ENCODE results near the gene PKD1. TPM values are rescaled to one million over a fixed set of nuclear protein-coding genes. Genes with fewer than 3 reads are reported as not detected.

The PKD1 gene
- total RNA-seq, 1 experiment from 2014 or later, result 58.9 TPM

DNA sequence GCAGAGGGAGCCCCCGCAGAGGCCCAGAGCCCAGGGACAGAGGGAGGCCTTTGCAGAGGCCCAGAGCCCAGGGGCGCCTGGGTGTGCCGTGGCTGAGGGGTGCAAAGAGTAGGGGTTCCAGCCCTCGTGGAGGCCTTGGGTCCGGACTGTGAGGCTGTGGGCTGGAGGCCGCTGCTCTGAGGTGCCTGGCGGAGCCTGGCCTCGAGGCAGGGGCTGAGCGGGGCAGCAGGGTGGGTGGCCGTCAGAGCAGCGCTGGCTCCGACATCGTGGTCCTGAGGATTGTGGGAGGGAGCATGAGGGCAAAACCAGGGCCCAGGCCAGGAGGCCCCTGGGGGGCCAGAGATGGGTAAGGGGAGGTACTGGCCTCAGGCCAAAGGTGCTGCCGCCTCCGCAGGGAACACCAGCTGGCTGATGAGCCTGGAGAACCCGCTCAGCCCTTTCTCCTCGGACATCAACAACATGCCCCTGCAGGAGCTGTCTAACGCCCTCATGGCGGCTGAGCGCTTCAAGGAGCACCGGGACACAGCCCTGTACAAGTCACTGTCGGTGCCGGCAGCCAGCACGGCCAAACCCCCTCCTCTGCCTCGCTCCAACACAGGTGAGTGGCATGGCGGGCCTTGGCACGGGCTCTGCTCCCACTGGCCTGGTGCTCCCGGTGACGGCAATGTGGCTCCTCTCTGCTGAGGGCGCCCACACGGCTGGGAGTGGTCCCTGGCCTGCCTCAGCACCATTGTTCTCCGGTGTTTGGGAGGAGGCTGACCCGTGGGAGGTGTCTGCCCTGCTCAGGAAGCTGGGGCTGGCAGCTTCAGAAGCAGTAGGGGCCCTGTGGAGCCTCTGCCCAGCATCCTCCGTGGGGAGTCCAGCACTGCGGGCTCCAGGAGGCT lies 54.3 kb downstream of the PKD1 start:
- no peak for ATAC-seq
- no peak overlapping the region for H2AFZ ChIP-seq (ENCODE audit: low read length)

DNA sequence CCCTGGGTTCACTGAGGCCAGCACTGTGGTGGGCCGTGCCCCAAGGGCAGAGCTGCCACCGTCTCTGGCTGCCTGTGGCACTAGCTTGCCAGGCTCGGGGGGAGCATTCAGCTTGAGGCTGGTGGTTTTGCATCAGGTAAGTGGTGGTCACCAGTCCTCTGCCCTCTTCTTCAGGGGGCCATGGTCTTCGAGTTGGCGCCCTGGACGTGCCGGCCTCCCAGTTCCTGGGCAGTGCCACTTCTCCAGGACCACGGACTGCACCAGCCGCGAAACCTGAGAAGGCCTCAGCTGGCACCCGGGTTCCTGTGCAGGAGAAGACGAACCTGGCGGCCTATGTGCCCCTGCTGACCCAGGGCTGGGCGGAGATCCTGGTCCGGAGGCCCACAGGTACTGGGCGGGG lies 55.7 kb downstream of the PKD1 start:
- Histone ChIP-seq H3K4me3 (ENCODE audit: low read length) (no peak overlapping the region), H3K36me3 (ENCODE audit: low read depth, low read length) (no peaks in the 10 kb centered on the region), H3K79me2 (ENCODE audit: low read length) (no peaks in the 10 kb centered on the region), H3K9me2 (replicated peaks; ENCODE audit: low read length) (no peaks in the 10 kb centered on the region), H3K4me1 (ENCODE audit: insufficient read depth, low read length) (no peaks in the 10 kb centered on the region), H4K20me1 (ENCODE audit: low read length) (no peaks in the 10 kb centered on the region), H3K9ac (ENCODE audit: low read length) (no peak overlapping the region), H3K27me3 (ENCODE audit: low read length) (no peaks in the 10 kb centered on the region), H3K27ac (ENCODE audit: low read length) (no peak overlapping the region), H3K9me3 (ENCODE audit: low read length) (no peaks in the 10 kb centered on the region), H3K4me2 (ENCODE audit: low read length) (no peak overlapping the region), H2AFZ (ENCODE audit: low read length) (no peak overlapping the region), H3F3A (ENCODE audit: low read length, unreplicated experiment) (no peaks in the 10 kb centered on the region)
- no TSS peak for BruUV-seq (replicated peaks)
- no peak for DNase-seq
- CTCF ChIA-PET, result no interaction called here
- ATAC-seq, result no peak
- POLR2A ChIA-PET (ENCODE audit: unreplicated experiment), result no interaction called here
- intact Hi-C loops (cut with micrococcal nuclease), result no loop called here
- TF ChIP-seq, protein P1, sequence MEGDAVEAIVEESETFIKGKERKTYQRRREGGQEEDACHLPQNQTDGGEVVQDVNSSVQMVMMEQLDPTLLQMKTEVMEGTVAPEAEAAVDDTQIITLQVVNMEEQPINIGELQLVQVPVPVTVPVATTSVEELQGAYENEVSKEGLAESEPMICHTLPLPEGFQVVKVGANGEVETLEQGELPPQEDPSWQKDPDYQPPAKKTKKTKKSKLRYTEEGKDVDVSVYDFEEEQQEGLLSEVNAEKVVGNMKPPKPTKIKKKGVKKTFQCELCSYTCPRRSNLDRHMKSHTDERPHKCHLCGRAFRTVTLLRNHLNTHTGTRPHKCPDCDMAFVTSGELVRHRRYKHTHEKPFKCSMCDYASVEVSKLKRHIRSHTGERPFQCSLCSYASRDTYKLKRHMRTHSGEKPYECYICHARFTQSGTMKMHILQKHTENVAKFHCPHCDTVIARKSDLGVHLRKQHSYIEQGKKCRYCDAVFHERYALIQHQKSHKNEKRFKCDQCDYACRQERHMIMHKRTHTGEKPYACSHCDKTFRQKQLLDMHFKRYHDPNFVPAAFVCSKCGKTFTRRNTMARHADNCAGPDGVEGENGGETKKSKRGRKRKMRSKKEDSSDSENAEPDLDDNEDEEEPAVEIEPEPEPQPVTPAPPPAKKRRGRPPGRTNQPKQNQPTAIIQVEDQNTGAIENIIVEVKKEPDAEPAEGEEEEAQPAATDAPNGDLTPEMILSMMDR (conservative IDR thresholded peaks at IDR 0.05; ENCODE audit: low read depth, low read length), result no peak
- TF ChIP-seq EZH2 (IDR thresholded peaks at IDR 0.05; ENCODE audit: low read length, unreplicated experiment), result no peak

More for the DNA sequence above, 54.3 kb downstream of the PKD1 start:
- no peak for TF ChIP-seq EZH2phosphoT487 (IDR thresholded peaks at IDR 0.05; ENCODE audit: borderline replicate concordance, low read length)
- TF ChIP-seq, protein P1 (conservative IDR thresholded peaks at IDR 0.05; ENCODE audit: low read depth, low read length), result no peak
- no peak for TF ChIP-seq EZH2 (IDR thresholded peaks at IDR 0.05; ENCODE audit: low read length, unreplicated experiment)
- Histone ChIP-seq H3K4me3 (ENCODE audit: low read length) (no peak overlapping the region), H3K9me3 (ENCODE audit: low read length) (no peaks in the 10 kb centered on the region), H3K9me2 (replicated peaks; ENCODE audit: low read length) (no peaks in the 10 kb centered on the region), H3F3A (ENCODE audit: low read length, unreplicated experiment) (no peaks in the 10 kb centered on the region), H3K27ac (ENCODE audit: low read length) (no peak overlapping the region), H4K20me1 (ENCODE audit: low read length) (no peaks in the 10 kb centered on the region), H3K27me3 (ENCODE audit: low read length) (no peaks in the 10 kb centered on the region), H3K4me1 (ENCODE audit: insufficient read depth, low read length) (no peaks in the 10 kb centered on the region), H3K36me3 (ENCODE audit: low read depth, low read length) (no peaks in the 10 kb centered on the region), H3K79me2 (ENCODE audit: low read length) (no peaks in the 10 kb centered on the region), H3K9ac (ENCODE audit: low read length) (no peak overlapping the region), H3K4me2 (ENCODE audit: low read length) (no peak overlapping the region)
- intact Hi-C loops (cut with micrococcal nuclease), result no loop called here
- no TSS peak for BruUV-seq (replicated peaks)
- CTCF ChIA-PET, result no interaction called here
- DNase-seq, result no peak
- POLR2A ChIA-PET (ENCODE audit: unreplicated experiment), result no interaction called here

DNA sequence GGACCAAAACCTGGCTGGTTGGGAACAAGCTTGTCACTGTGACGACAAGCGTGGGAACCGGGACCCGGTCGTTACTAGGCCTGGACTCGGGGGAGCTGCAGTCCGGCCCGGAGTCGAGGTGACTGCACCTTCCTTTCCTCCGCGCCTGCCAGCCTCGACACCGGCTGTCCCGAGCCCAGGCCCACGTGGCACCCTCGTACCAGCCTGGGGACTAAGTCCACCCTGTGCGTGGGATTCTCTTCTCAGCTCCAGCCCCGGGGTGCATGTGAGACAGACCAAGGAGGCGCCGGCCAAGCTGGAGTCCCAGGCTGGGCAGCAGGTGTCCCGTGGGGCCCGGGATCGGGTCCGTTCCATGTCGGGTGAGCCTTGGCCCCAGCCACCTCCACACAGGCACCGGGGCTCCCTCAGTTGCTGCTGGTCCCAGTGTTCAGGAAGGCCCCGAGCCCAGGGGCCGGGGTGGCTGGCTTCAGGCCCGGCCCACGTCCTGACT lies 56.3 kb downstream of the PKD1 start:
- POLR2A ChIA-PET (ENCODE audit: unreplicated experiment), result no interaction called here
- no peaks in the 10 kb centered on the region for H3K79me2 ChIP-seq (ENCODE audit: low read length)
- ATAC-seq (no peak), DNase-seq (no peak)
- H3K27ac ChIP-seq (ENCODE audit: low read length), result no peak overlapping the region
- no peaks in the 10 kb centered on the region for H3K27me3 ChIP-seq (ENCODE audit: low read length)
- BruUV-seq (replicated peaks), result no TSS peak
- intact Hi-C loops (cut with micrococcal nuclease), result no loop called here
- no peak overlapping the region for H2AFZ ChIP-seq (ENCODE audit: low read length)
- no peaks in the 10 kb centered on the region for H3K36me3 ChIP-seq (ENCODE audit: low read depth, low read length)
- H3K4me1 ChIP-seq (ENCODE audit: insufficient read depth, low read length), result no peaks in the 10 kb centered on the region
- H3K4me3 ChIP-seq (ENCODE audit: low read length), result no peak overlapping the region
- H3K9ac ChIP-seq (ENCODE audit: low read length), result no peak overlapping the region
- no peak overlapping the region for H3K4me2 ChIP-seq (ENCODE audit: low read length)
- CTCF ChIA-PET, result no interaction called here
- no peaks in the 10 kb centered on the region for H3F3A ChIP-seq (ENCODE audit: low read length, unreplicated experiment)
- H3K9me2 ChIP-seq (replicated peaks; ENCODE audit: low read length), result no peaks in the 10 kb centered on the region
- no peak for TF ChIP-seq EZH2phosphoT487 (IDR thresholded peaks at IDR 0.05; ENCODE audit: borderline replicate concordance, low read length)
- TF ChIP-seq, protein P1 (conservative IDR thresholded peaks at IDR 0.05; ENCODE audit: low read depth, low read length), result no peak
- no peak for TF ChIP-seq EZH2 (IDR thresholded peaks at IDR 0.05; ENCODE audit: low read length, unreplicated experiment)
- H4K20me1 ChIP-seq (ENCODE audit: low read length), result no peaks in the 10 kb centered on the region
- no peaks in the 10 kb centered on the region for H3K9me3 ChIP-seq (ENCODE audit: low read length)
